ENCODE results near the gene PROX1.
A peak's percentile ranks its signal among the peaks of the same experiment; 100 is the strongest.

Gene PROX1

GRCh38 chr1:213983493-213984386 lies 4.0 kb upstream of the PROX1 start:
- H3K27me3 Mint-ChIP-seq: peaks cover 92% of the 10 kb centered on the region
- ATAC-seq (replicated peaks; ENCODE audit: extremely low read depth, poor library complexity, severe bottlenecking) (no peak), DNase-seq (ENCODE audit: low spot score in 2 of 2) (no peak)
- no peak overlapping the region for H3K27ac Mint-ChIP-seq (ENCODE audit: low read depth)
- no peak overlapping the region for H3K4me3 Mint-ChIP-seq
- peaks cover 18% of the 10 kb centered on the region for H3K4me1 Mint-ChIP-seq
- peaks cover 11% of the 10 kb centered on the region for H3K9me3 Mint-ChIP-seq
- H3K36me3 Mint-ChIP-seq (ENCODE audit: insufficient read depth): peaks cover 3% of the 10 kb centered on the region

- Mint-ChIP-seq H3K4me3 (no peak overlapping the region), H3K9me3 (peaks cover 11% of the 10 kb centered on the region), H3K27ac (ENCODE audit: low read depth) (no peak overlapping the region), H3K27me3 (peaks cover 92% of the 10 kb centered on the region), H3K36me3 (ENCODE audit: insufficient read depth) (peaks cover 3% of the 10 kb centered on the region), H3K4me1 (peaks cover 27% of the 10 kb centered on the region)
- no peak for ATAC-seq (replicated peaks; ENCODE audit: extremely low read depth, poor library complexity, severe bottlenecking)
- no peak for DNase-seq (ENCODE audit: low spot score in 2 of 2)
Measured at GRCh38 chr1:213984387-213985208, 3.2 kb upstream of the PROX1 start.

- DNase-seq (ENCODE audit: low spot score in 2 of 2) (no peak), ATAC-seq (replicated peaks; ENCODE audit: extremely low read depth, poor library complexity, severe bottlenecking) (no peak)
- Mint-ChIP-seq H3K27ac (ENCODE audit: low read depth) (no peak overlapping the region), H3K4me1 (peaks cover 27% of the 10 kb centered on the region), H3K27me3 (peaks cover 92% of the 10 kb centered on the region), H3K36me3 (ENCODE audit: insufficient read depth) (peaks cover 3% of the 10 kb centered on the region), H3K9me3 (peaks cover 11% of the 10 kb centered on the region), H3K4me3 (no peak overlapping the region)
Measured at GRCh38 chr1:213985209-213986019, 2.4 kb upstream of the PROX1 start.

GRCh38 chr1:213986020-213986924 lies 1.5 kb upstream of the PROX1 start:
- ATAC-seq (replicated peaks; ENCODE audit: extremely low read depth, poor library complexity, severe bottlenecking): no peak
- no peak overlapping the region for H3K27ac Mint-ChIP-seq (ENCODE audit: low read depth)
- no peak overlapping the region for H3K4me3 Mint-ChIP-seq
- H3K9me3 Mint-ChIP-seq: peaks cover 11% of the 10 kb centered on the region
- DNase-seq (ENCODE audit: low spot score in 2 of 2): no peak
- peaks cover 92% of the 10 kb centered on the region for H3K27me3 Mint-ChIP-seq
- peaks cover 27% of the 10 kb centered on the region for H3K4me1 Mint-ChIP-seq
- peaks cover 3% of the 10 kb centered on the region for H3K36me3 Mint-ChIP-seq (ENCODE audit: insufficient read depth)

GRCh38 chr1:213986925-213987250 lies 885 bp upstream of the PROX1 start:
- Mint-ChIP-seq H3K36me3 (ENCODE audit: insufficient read depth) (peaks cover 3% of the 10 kb centered on the region), H3K4me1 (peaks cover 27% of the 10 kb centered on the region), H3K27me3 (peaks cover 92% of the 10 kb centered on the region), H3K4me3 (no peak overlapping the region), H3K27ac (ENCODE audit: low read depth) (no peak overlapping the region), H3K9me3 (peaks cover 11% of the 10 kb centered on the region)
- ATAC-seq (replicated peaks; ENCODE audit: extremely low read depth, poor library complexity, severe bottlenecking) (no peak), DNase-seq (ENCODE audit: low spot score in 2 of 2) (no peak)

GRCh38 chr1:213987422-213987926 lies 299 bp upstream of the PROX1 start:
- peaks cover 27% of the 10 kb centered on the region for H3K4me1 Mint-ChIP-seq
- no peak overlapping the region for H3K27ac Mint-ChIP-seq (ENCODE audit: low read depth)
- H3K4me3 Mint-ChIP-seq: peak overlapping the region; percentile 74
- peaks cover 11% of the 10 kb centered on the region for H3K9me3 Mint-ChIP-seq
- ATAC-seq (replicated peaks; ENCODE audit: extremely low read depth, poor library complexity, severe bottlenecking) (no peak), DNase-seq (ENCODE audit: low spot score in 2 of 2) (no peak)
- peaks cover 3% of the 10 kb centered on the region for H3K36me3 Mint-ChIP-seq (ENCODE audit: insufficient read depth)
- peaks cover 90% of the 10 kb centered on the region for H3K27me3 Mint-ChIP-seq

GRCh38 chr1:213988507-213989001 lies 781 bp downstream of the PROX1 start:
- DNase-seq (ENCODE audit: low spot score in 2 of 2) (no peak), ATAC-seq (replicated peaks; ENCODE audit: extremely low read depth, poor library complexity, severe bottlenecking) (no peak)
- peaks cover 27% of the 10 kb centered on the region for H3K4me1 Mint-ChIP-seq
- H3K9me3 Mint-ChIP-seq: peaks cover 11% of the 10 kb centered on the region
- H3K36me3 Mint-ChIP-seq (ENCODE audit: insufficient read depth): peaks cover 3% of the 10 kb centered on the region
- peak overlapping the region; percentile 74 for H3K4me3 Mint-ChIP-seq
- H3K27ac Mint-ChIP-seq (ENCODE audit: low read depth): no peak overlapping the region
- peaks cover 95% of the 10 kb centered on the region for H3K27me3 Mint-ChIP-seq

- peaks cover 95% of the 10 kb centered on the region for H3K27me3 Mint-ChIP-seq
- peaks cover 11% of the 10 kb centered on the region for H3K9me3 Mint-ChIP-seq
- peaks cover 27% of the 10 kb centered on the region for H3K4me1 Mint-ChIP-seq
- peak overlapping the region; percentile 74 for H3K4me3 Mint-ChIP-seq
- ATAC-seq (replicated peaks; ENCODE audit: extremely low read depth, poor library complexity, severe bottlenecking) (no peak), DNase-seq (ENCODE audit: low spot score in 2 of 2) (no peak)
- peaks cover 3% of the 10 kb centered on the region for H3K36me3 Mint-ChIP-seq (ENCODE audit: insufficient read depth)
- no peak overlapping the region for H3K27ac Mint-ChIP-seq (ENCODE audit: low read depth)
Measured at GRCh38 chr1:213989002-213989855, 1.5 kb downstream of the PROX1 start.

- peaks cover 7% of the 10 kb centered on the region for H3K4me1 Mint-ChIP-seq
- no peak for DNase-seq (ENCODE audit: low spot score in 2 of 2)
- peaks cover 63% of the 10 kb centered on the region for H3K27me3 Mint-ChIP-seq
- no peak overlapping the region for H3K4me3 Mint-ChIP-seq
- no peak for ATAC-seq (replicated peaks; ENCODE audit: extremely low read depth, poor library complexity, severe bottlenecking)
- H3K9me3 Mint-ChIP-seq: peaks cover 6% of the 10 kb centered on the region
- no peaks in the 10 kb centered on the region for H3K36me3 Mint-ChIP-seq (ENCODE audit: insufficient read depth)
- H3K27ac Mint-ChIP-seq (ENCODE audit: low read depth): no peak overlapping the region
Measured at GRCh38 chr1:213993929-213994328, 6.2 kb downstream of the PROX1 start.

- no peak for ATAC-seq (replicated peaks; ENCODE audit: extremely low read depth, poor library complexity, severe bottlenecking)
- H3K4me3 Mint-ChIP-seq: no peak overlapping the region
- peaks cover 6% of the 10 kb centered on the region for H3K9me3 Mint-ChIP-seq
- H3K4me1 Mint-ChIP-seq: no peaks in the 10 kb centered on the region
- peaks cover 53% of the 10 kb centered on the region for H3K27me3 Mint-ChIP-seq
- no peak overlapping the region for H3K27ac Mint-ChIP-seq (ENCODE audit: low read depth)
- DNase-seq (ENCODE audit: low spot score in 2 of 2): no peak
- no peaks in the 10 kb centered on the region for H3K36me3 Mint-ChIP-seq (ENCODE audit: insufficient read depth)
Measured at GRCh38 chr1:213994888-213995287, 7.1 kb downstream of the PROX1 start.

- DNase-seq (ENCODE audit: low spot score in 2 of 2) (no peak), ATAC-seq (replicated peaks; ENCODE audit: extremely low read depth, poor library complexity, severe bottlenecking) (no peak)
- H3K27me3 Mint-ChIP-seq: peaks cover 46% of the 10 kb centered on the region
- H3K36me3 Mint-ChIP-seq (ENCODE audit: insufficient read depth): no peaks in the 10 kb centered on the region
- no peak overlapping the region for H3K4me3 Mint-ChIP-seq
- H3K9me3 Mint-ChIP-seq: peaks cover 6% of the 10 kb centered on the region
- H3K4me1 Mint-ChIP-seq: no peaks in the 10 kb centered on the region
- no peak overlapping the region for H3K27ac Mint-ChIP-seq (ENCODE audit: low read depth)
Measured at GRCh38 chr1:213995603-213996002, 7.8 kb downstream of the PROX1 start.

Data from central memory CD8-positive, alpha-beta T cell (primary cell).